ENCODE data around the gene GARIN3. TPM values are rescaled to one million over a fixed set of nuclear protein-coding genes. Genes with fewer than 3 reads are reported as not detected.

GARIN3 gene
- total and polyA plus RNA-seq, 2 donors (not counting 1 experiment from before 2014, with no cell fraction given): not detected

- no peaks in the 10 kb centered on the region for H3K4me1 Mint-ChIP-seq
- no peak for ATAC-seq (ENCODE audit: low read depth)
- H2AFZ ChIP-seq (ENCODE audit: insufficient read depth, low read depth, low read length, poor library complexity, severe bottlenecking): no peak overlapping the region
- intact Hi-C loops (cut with micrococcal nuclease): no loop called here
- H3K9ac ChIP-seq (ENCODE audit: low read length): no peak overlapping the region
- ChIA-PET POLR2A (no interaction called here), CTCF (interaction anchor here (2.2 kb wide), 1 partner anchor 16 kb away, joined by 7 read pairs; no protein-coding TSS in a partner anchor)
- no peak overlapping the region for H3K27ac Mint-ChIP-seq
- no peak overlapping the region for H3K4me3 ChIP-seq (ENCODE audit: control extremely low read depth in 1 of 5, extremely low read depth in 1 of 5, insufficient read depth in 1 of 5, low read depth in 2 of 5, low read length in 4 of 5)
- H3K36me3 ChIP-seq (replicated peaks in 1 of 2; ENCODE audit: control extremely low read depth in 1 of 2, control insufficient read depth in 1 of 2, extremely low read depth in 1 of 2, insufficient read depth in 2 of 2, low read length in 1 of 2): no peaks in the 10 kb centered on the region
- H3K79me2 ChIP-seq (ENCODE audit: control insufficient read depth, insufficient read depth, low read length): no peaks in the 10 kb centered on the region
- H3K27me3 ChIP-seq (replicated peaks in 1 of 4; ENCODE audit: control extremely low read depth in 1 of 4, control insufficient read depth in 3 of 4, insufficient read depth in 4 of 4, low read length in 3 of 4): no peaks in the 10 kb centered on the region
- H3K4me3 Mint-ChIP-seq: no peak overlapping the region
- peaks cover 0 to 8% (median 0%) of the 10 kb centered on the region in 3 donors for H3K9me3 ChIP-seq (ENCODE audit: control extremely low read depth in 1 of 3, control insufficient read depth in 2 of 3, insufficient read depth in 1 of 3, low read length in 2 of 3)
- no peak overlapping the region for H3K4me2 ChIP-seq (replicated peaks; ENCODE audit: low read depth, low read length, poor library complexity, severe bottlenecking)
- no peaks in the 10 kb centered on the region for H3K9me3 Mint-ChIP-seq (ENCODE audit: insufficient read depth)
- no peaks in the 10 kb centered on the region for H3K27me3 Mint-ChIP-seq
- DNase-seq: no peak
- no peak for TF ChIP-seq EZH2 (IDR thresholded peaks at IDR 0.05; ENCODE audit: borderline replicate concordance, insufficient read depth, low read depth, low read length, poor library complexity, severe bottlenecking)
- no peaks in the 10 kb centered on the region for H3K4me1 ChIP-seq (ENCODE audit: control insufficient read depth in 2 of 2, insufficient read depth in 2 of 2, low read length in 2 of 2)
- WGBS (ENCODE audit: insufficient coverage): no CpG with 5 or more reads among the region's 1 CpG
- no peaks in the 10 kb centered on the region for H4K20me1 ChIP-seq (ENCODE audit: control insufficient read depth, insufficient read depth, low read length, poor library complexity, severe bottlenecking)
- no peak overlapping the region for H3K27ac ChIP-seq (ENCODE audit: low read length in 2 of 2)
Observed at GRCh38 chr5:157115502-157115901, 50.6 kb downstream of the GARIN3 start.

GRCh38 chr5:157115012-157115411 lies 51.1 kb downstream of the GARIN3 start:
- Histone ChIP-seq H3K4me2 (replicated peaks; ENCODE audit: low read depth, low read length, poor library complexity, severe bottlenecking) (no peak overlapping the region), H2AFZ (ENCODE audit: insufficient read depth, low read depth, low read length, poor library complexity, severe bottlenecking) (no peak overlapping the region), H3K4me3 (ENCODE audit: control extremely low read depth in 1 of 5, extremely low read depth in 1 of 5, insufficient read depth in 1 of 5, low read depth in 2 of 5, low read length in 4 of 5) (no peak overlapping the region), H4K20me1 (ENCODE audit: control insufficient read depth, insufficient read depth, low read length, poor library complexity, severe bottlenecking) (no peaks in the 10 kb centered on the region), H3K9ac (ENCODE audit: low read length) (no peak overlapping the region), H3K9me3 (ENCODE audit: control extremely low read depth in 1 of 3, control insufficient read depth in 2 of 3, insufficient read depth in 1 of 3, low read length in 2 of 3) (peaks cover 0 to 3% (median 0%) of the 10 kb centered on the region in 3 donors), H3K79me2 (ENCODE audit: control insufficient read depth, insufficient read depth, low read length) (no peaks in the 10 kb centered on the region), H3K4me1 (ENCODE audit: control insufficient read depth in 2 of 2, insufficient read depth in 2 of 2, low read length in 2 of 2) (peaks cover under 1 to 1% of the 10 kb centered on the region in 2 donors), H3K27ac (ENCODE audit: low read length in 2 of 2) (no peak overlapping the region), H3K36me3 (replicated peaks in 1 of 2; ENCODE audit: control extremely low read depth in 1 of 2, control insufficient read depth in 1 of 2, extremely low read depth in 1 of 2, insufficient read depth in 2 of 2, low read length in 1 of 2) (no peaks in the 10 kb centered on the region), H3K27me3 (replicated peaks in 1 of 4; ENCODE audit: control extremely low read depth in 1 of 4, control insufficient read depth in 3 of 4, insufficient read depth in 4 of 4, low read length in 3 of 4) (no peaks in the 10 kb centered on the region)
- intact Hi-C loops (cut with micrococcal nuclease): no loop called here
- Mint-ChIP-seq H3K27me3 (no peaks in the 10 kb centered on the region), H3K27ac (no peak overlapping the region), H3K4me3 (no peak overlapping the region), H3K9me3 (ENCODE audit: insufficient read depth) (no peaks in the 10 kb centered on the region), H3K4me1 (peaks cover under 1% of the 10 kb centered on the region)
- ChIA-PET POLR2A (no interaction called here), CTCF (interaction anchor here (0.7 to 2.2 kb wide), 2 partner anchors 17 to 46 kb away, joined by 4 to 7 read pairs; no protein-coding TSS in a partner anchor)
- no peak for ATAC-seq (ENCODE audit: low read depth)
- TF ChIP-seq EZH2 (IDR thresholded peaks at IDR 0.05; ENCODE audit: borderline replicate concordance, insufficient read depth, low read depth, low read length, poor library complexity, severe bottlenecking) (no peak), CTCF (IDR thresholded peaks at IDR 0.05) (no peak)
- no peak for DNase-seq

All from B cell (primary cell).